Activated gamma-delta T cell (primary cell): ENCODE measurements around the gene CDH5.

Experiments
- DNase-seq: peaks from one replicate; lab custom pipeline; 2025; lab: John Stamatoyannopoulos, UW

Gene CDH5

GRCh38 chr16:66374176-66374575, 7.7 kb downstream of the CDH5 start:
- DNase-seq = no peak

GRCh38 chr16:66375451-66375850, 9.0 kb downstream of the CDH5 start:
- no peak for DNase-seq

DNA sequence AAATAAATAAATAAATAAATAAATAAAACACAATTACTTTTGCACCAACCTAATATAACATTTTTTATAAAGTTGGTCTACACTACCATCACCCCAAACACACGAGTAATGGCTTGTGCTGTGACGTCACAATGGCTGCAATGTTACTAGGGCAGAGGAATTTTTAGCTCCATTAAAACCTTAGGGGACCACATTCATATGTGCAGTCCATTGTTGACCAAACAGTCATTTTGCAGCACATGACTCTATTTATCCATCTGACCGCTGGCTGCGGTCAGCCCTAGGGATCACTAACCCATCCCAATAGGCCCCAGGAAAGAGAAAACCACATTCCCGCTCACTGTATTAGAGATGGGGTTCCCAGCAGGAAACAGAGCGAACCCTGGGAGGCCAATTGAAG, 9.6 kb downstream of the CDH5 start:
- DNase-seq = no peak

DNA sequence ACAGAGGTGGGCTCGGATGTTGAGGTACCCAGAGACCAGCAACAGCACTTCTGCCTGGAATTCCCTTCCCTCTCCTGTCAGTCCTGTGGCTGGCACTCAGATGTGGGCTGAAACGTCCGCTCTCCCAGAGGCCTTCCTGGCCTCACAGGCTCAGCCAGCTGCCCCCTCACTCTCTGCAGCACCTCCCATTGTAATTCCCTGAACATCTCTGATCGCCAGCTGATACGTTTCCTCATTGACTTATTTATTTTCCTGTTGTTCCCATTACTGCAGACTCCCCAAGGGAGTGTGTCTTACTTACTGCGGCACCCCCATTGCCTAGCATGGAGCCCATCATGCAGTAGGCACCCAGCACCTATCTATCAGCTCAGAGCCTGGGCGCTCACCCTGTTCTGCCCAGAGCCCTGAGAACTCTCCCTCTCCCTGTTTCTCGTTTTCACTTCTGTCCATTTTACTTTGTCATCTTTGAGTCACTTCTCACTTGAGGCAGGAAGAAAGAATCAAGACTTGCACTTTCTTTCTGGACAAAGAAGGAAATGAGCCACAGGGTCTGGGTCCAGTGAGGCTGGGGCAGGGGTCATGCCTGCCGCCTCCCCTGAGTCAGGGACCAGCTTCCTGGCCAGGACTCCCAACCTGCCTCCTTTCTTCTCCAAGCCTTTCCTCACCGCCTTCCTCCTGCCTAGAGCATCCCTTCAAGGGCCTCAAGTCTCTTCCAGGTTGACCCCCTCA, 10.2 kb downstream of the CDH5 start:
- no peak for DNase-seq

GRCh38 chr16:66377324-66377723, 10.8 kb downstream of the CDH5 start:
- DNase-seq = no peak

DNA sequence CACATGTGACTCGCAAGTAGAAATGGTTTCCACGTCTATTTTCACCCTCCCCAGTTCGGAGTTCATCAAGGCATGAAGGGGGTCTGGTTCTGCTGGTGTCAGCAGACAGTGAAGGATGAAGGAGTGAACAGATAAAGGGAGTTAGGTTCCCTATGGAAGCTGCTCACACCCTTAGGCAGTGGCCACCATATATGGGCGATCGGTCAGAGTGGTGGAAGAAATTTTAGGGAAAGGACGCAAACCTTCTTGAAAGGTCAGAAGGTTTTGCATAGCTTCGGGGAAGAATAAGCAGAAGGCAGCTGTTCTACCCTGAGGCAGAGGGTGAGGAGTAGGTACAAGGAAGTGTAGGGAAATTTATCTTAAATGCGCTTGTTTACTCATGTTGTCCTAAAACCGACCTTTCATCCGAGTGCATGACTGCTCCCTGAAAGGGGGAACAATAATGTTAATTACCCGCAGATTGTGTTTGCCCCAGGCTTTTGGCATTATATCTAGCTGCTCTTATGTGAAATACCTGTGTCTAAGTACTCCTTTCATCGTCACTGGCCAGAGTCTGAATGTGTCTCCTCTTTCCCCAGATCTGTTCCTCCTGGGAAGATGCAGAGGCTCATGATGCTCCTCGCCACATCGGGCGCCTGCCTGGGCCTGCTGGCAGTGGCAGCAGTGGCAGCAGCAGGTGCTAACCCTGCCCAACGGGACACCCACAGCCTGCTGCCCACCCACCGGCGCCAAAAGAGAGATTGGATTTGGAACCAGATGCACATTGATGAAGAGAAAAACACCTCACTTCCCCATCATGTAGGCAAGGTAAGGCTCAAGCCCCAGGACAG, 12.5 kb downstream of the CDH5 start:
- no peak for DNase-seq

GRCh38 chr16:66379571-66379941, 13.1 kb downstream of the CDH5 start:
- DNase-seq = no peak

DNA sequence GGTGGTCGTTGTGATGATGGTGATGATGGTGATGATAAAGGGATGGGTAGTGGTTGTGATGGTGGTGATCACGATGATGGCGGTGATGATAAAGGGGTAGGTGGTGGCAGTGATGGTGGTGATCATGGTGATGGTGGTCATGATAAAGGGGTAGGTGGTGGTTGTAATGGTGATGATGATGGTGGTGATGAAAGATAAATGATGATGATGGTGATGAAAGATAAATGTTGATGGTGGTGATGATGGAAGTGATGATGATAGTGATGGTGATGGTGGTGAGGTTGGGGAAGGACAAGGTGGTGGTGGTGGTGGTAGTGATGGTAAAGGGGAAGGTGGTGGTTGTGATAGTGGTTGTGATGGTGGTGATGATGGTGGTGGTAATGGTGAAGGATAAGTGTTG, 13.9 kb downstream of the CDH5 start:
- no peak for DNase-seq

DNA sequence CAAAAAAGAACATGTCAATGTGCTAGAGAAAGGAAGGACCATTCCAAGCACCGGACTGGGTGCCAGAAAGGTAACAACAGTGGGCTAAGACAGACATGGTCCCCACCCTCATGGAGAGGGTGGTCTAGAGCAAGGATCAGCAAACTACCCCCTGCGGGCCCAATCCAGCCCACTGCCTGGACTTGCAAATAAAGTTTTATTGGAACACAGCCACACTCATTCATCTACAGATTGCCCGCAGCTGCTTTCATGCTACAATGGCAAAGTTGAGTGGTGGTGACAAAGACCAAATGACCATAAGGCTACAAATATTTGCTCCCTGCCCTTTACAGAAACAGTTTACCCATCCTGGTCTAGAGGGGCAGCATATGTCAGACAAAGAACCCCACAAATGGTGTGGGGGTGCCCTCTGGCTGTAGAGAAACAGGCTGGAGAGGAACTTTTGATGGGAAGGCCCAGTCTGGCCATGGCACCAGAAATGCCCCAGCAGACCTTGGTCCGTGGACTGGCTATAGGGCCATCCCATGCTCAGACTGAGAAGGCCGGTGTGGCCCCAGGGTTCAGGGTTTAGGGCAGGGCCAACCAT, 15.2 kb downstream of the CDH5 start:
- no peak for DNase-seq

DNA sequence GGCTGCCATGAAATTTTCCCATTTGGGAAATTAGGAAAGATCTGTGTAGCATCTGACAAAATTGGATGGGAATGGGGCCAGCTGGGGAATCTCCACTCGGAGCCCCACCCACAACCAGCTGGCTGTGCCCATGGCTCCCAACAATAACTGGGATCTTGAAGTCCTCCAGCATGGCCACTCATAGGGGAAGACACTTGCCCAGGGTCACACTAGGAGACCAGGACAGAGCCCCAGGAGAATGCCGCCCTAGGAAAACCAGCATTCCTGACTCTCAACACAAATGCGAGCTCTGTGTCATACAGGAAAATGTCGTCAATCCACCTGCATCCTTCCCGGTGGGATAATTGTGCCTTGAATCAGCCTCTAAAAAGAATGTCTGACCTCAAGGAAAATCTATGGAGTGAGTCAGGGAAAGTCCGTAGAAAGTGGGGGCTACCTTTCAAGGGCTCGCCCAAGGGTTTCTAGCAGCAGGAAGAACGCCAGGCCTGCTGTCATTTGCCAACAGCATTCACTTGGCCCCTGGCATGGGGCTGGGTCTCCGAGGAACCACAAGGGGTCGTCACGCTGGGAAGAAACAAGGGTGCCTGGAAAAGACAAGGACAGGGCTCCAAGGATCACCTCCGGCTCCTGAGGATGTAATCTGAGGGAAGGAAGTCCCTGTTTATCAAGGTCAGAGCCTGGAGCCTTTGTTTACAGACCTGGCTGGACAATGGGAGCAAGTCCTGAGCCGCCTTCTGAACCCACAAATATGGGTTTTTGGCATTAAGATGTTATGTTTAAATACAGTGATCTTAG, 15.9 kb downstream of the CDH5 start:
- no peak for DNase-seq

DNA sequence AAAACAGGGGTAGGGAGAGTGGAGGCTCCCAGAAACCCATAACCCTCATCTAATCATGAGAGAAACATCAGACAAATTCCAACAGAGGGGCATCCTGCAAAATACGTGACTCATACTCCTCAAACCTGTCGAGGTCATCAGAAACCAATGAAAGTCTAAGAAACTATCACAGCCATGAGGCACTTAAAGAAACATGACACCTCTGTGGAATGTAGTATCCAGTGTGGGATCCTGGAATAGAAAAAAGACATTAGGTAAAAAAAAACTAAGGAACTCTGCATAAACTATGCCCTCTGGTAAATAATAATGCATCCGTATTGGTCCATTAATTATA, 16.4 kb downstream of the CDH5 start:
- no peak for DNase-seq

DNA sequence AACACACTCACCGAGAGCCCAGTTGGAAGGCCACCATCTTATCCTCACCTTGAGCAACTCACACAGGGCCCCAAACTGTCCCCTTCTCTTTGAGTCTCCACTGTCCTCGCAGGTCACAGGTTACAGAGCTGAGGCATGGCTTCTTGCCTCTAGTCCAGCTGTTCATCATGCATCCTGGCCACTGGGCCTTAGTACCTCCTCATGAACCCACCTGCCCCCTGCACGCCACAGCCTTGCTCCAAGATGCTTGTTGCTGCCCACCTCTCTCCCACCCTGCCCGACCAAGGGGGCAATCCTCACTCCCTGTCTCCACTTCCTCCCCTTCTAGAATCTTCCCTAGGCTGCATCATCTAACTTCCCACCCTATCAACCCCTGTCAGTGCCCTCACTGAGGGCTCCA, 17.1 kb downstream of the CDH5 start:
- DNase-seq = no peak

GRCh38 chr16:66385415-66385814, 18.9 kb downstream of the CDH5 start:
- no peak for DNase-seq

GRCh38 chr16:66386629-66387622, 20.4 kb downstream of the CDH5 start:
- DNase-seq = no peak

- DNase-seq = no peak
These were observed 21.4 kb downstream of the CDH5 start for GRCh38 chr16:66387817-66388332.

GRCh38 chr16:66388350-66389139, 22.1 kb downstream of the CDH5 start:
- no peak for DNase-seq

DNA sequence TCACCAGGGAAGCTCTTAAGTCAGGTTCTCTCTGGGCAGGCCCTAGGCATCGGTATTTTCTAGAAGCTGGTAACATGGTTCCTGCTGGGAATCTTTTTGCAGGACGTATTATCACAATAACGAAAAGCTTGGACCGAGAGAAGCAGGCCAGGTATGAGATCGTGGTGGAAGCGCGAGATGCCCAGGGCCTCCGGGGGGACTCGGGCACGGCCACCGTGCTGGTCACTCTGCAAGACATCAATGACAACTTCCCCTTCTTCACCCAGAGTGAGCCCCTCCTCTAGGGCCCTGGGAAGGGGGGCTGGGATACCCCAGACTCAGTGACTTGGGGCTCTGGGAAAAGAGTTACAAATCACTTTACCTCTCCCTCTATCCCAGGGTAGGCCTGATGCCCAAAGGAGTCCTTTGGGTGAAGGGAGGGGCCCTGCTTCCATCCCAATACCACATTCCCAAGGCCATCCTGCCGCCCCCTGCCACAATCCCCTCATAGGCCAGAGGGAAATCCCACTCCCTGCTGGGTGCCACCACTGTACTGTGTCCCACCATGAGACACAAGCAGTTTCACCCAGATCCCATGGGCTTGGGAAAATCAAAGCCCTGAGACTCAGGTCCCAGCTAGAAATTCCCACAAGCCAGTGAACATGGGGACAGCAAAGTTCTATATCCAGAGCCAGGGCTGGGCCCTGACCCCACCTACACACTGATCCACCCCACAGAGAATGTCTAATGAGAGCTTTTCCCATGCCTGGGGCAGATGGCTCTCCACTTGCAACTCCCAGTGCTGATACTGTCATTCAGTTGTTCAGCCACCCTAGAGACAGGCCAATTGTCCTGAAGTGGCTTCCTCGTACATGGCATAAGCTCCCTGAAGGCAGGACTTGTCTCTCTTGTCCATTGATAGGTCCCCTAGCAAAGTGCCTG, 23.0 kb downstream of the CDH5 start:
- DNase-seq = no peak

GRCh38 chr16:66390346-66391108, 24.0 kb downstream of the CDH5 start:
- DNase-seq = no peak
